Lower leg skin (tissue), 3 donors: ENCODE data around the gene TPM3.
"Not testable (repeated sequence)": the region's sequence is repeated elsewhere in the genome, so short reads cannot be mapped to it uniquely, and the experiment has no call there.

Experiments
- POLR2A ChIP-seq, 2 donors: fragments of 450-650 bp; IDR thresholded peaks; one replicate each; pipeline ENCODE4 v1.6.1; 2016 to 2017; ENCODE audit warnings: antibody characterized with exemption in 2 of 2, mild to moderate bottlenecking in 1 of 2, moderate library complexity in 1 of 2
- TF ChIP-seq, protein P1 (sequence below), 3 donors: fragments of 450-650 bp; IDR thresholded peaks; one replicate each; pipeline ENCODE4 v1.5.1; 2016; ENCODE audit warnings: antibody characterized with exemption in 3 of 3, mild to moderate bottlenecking in 3 of 3, moderate library complexity in 2 of 3

- TF ChIP-seq, protein P1, sequence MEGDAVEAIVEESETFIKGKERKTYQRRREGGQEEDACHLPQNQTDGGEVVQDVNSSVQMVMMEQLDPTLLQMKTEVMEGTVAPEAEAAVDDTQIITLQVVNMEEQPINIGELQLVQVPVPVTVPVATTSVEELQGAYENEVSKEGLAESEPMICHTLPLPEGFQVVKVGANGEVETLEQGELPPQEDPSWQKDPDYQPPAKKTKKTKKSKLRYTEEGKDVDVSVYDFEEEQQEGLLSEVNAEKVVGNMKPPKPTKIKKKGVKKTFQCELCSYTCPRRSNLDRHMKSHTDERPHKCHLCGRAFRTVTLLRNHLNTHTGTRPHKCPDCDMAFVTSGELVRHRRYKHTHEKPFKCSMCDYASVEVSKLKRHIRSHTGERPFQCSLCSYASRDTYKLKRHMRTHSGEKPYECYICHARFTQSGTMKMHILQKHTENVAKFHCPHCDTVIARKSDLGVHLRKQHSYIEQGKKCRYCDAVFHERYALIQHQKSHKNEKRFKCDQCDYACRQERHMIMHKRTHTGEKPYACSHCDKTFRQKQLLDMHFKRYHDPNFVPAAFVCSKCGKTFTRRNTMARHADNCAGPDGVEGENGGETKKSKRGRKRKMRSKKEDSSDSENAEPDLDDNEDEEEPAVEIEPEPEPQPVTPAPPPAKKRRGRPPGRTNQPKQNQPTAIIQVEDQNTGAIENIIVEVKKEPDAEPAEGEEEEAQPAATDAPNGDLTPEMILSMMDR (IDR thresholded peaks at IDR 0.05) = not testable (repeated sequence)
- TF ChIP-seq POLR2A (IDR thresholded peaks at IDR 0.05) = not testable (repeated sequence)
Observed at GRCh38 chr1:154205778-154206177, 13.9 kb upstream of the TPM3 start.
